ENCODE data around the gene COL27A1. TPM values are rescaled to one million over a fixed set of nuclear protein-coding genes. Genes with fewer than 3 reads are reported as not detected.

The COL27A1 gene
- total and polyA plus RNA-seq, 2 donors (not counting 1 experiment from before 2014, with no cell fraction given), result 0.16 to 0.27 TPM

DNA sequence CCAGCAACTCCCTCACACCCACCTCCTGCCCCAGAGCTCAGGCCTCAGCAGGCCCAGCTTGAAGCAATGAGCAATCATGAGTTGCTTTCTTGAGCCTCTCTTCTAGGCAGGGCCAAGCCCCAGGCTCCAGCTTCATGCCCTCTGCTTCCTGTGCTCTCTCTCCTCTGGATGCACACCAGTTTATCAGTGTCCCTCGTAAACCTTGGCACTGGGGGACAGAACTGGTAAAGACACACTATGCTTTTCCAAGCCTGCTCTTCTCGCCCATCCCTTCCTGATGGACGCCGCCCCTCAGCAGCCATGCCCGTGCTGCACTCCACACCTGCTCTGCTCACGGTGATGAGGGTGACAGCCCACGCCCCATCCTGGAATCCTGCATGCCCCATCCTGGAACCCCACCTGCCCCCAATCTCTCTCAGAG lies 118.1 kb downstream of the COL27A1 start:
- Mint-ChIP-seq H3K9me3 (ENCODE audit: insufficient read depth) (no peaks in the 10 kb centered on the region), H3K27ac (no peak overlapping the region), H3K4me3 (no peak overlapping the region), H3K27me3 (peaks cover 16% of the 10 kb centered on the region), H3K4me1 (no peaks in the 10 kb centered on the region)
- Histone ChIP-seq H3K4me1 (ENCODE audit: control insufficient read depth in 2 of 2, insufficient read depth in 2 of 2, low read length in 2 of 2) (no peaks in the 10 kb centered on the region), H3K9ac (ENCODE audit: low read length) (no peak overlapping the region), H3K27me3 (replicated peaks in 1 of 4; ENCODE audit: control extremely low read depth in 1 of 4, control insufficient read depth in 3 of 4, insufficient read depth in 4 of 4, low read length in 3 of 4) (no peaks in the 10 kb centered on the region), H2AFZ (ENCODE audit: insufficient read depth, low read depth, low read length, poor library complexity, severe bottlenecking) (no peak overlapping the region), H3K79me2 (ENCODE audit: control insufficient read depth, insufficient read depth, low read length) (no peaks in the 10 kb centered on the region), H3K36me3 (replicated peaks in 1 of 2; ENCODE audit: control extremely low read depth in 1 of 2, control insufficient read depth in 1 of 2, extremely low read depth in 1 of 2, insufficient read depth in 2 of 2, low read length in 1 of 2) (no peaks in the 10 kb centered on the region), H3K4me2 (replicated peaks; ENCODE audit: low read depth, low read length, poor library complexity, severe bottlenecking) (no peak overlapping the region), H3K9me3 (ENCODE audit: control extremely low read depth in 1 of 3, control insufficient read depth in 2 of 3, insufficient read depth in 1 of 3, low read length in 2 of 3) (no peaks in the 10 kb centered on the region), H4K20me1 (ENCODE audit: control insufficient read depth, insufficient read depth, low read length, poor library complexity, severe bottlenecking) (no peaks in the 10 kb centered on the region), H3K27ac (ENCODE audit: low read length in 2 of 2) (no peak overlapping the region), H3K4me3 (ENCODE audit: control extremely low read depth in 1 of 5, extremely low read depth in 1 of 5, insufficient read depth in 1 of 5, low read depth in 2 of 5, low read length in 4 of 5) (no peak overlapping the region)
- TF ChIP-seq, protein P1, sequence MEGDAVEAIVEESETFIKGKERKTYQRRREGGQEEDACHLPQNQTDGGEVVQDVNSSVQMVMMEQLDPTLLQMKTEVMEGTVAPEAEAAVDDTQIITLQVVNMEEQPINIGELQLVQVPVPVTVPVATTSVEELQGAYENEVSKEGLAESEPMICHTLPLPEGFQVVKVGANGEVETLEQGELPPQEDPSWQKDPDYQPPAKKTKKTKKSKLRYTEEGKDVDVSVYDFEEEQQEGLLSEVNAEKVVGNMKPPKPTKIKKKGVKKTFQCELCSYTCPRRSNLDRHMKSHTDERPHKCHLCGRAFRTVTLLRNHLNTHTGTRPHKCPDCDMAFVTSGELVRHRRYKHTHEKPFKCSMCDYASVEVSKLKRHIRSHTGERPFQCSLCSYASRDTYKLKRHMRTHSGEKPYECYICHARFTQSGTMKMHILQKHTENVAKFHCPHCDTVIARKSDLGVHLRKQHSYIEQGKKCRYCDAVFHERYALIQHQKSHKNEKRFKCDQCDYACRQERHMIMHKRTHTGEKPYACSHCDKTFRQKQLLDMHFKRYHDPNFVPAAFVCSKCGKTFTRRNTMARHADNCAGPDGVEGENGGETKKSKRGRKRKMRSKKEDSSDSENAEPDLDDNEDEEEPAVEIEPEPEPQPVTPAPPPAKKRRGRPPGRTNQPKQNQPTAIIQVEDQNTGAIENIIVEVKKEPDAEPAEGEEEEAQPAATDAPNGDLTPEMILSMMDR (IDR thresholded peaks at IDR 0.05), result no peak
- no peak for TF ChIP-seq EZH2 (IDR thresholded peaks at IDR 0.05; ENCODE audit: borderline replicate concordance, insufficient read depth, low read depth, low read length, poor library complexity, severe bottlenecking)
- ChIA-PET CTCF (interaction anchor here (0.7 kb wide), 1 partner anchor 10 kb away, joined by 4 read pairs; no protein-coding TSS in a partner anchor), POLR2A (no interaction called here)
- DNase-seq (no peak), ATAC-seq (ENCODE audit: low read depth) (no peak)
- WGBS (ENCODE audit: insufficient coverage), result 94% methylated on average over 7 of the region's 7 CpGs
- intact Hi-C loops (cut with micrococcal nuclease), result no loop called here

DNA sequence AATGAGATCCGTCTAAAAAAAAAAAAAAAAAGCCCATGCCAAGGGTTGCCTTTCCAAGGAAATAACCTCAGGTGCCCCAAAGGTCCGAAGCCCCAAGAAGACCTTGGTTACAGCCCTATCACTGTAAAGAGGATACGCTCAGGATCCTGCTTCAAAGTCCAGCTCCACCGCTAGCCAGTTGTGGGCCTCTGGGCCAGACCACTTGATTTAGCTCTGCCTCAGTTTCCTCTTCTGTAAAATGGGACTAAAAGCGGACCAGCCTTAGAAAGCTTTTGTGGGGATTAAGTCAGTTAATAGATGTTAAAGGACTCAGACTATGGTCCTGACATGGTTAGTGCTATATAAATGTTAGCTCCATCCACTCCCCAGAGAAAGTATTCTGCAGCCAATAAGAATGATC lies 118.9 kb downstream of the COL27A1 start:
- H3K27me3 Mint-ChIP-seq, result peaks cover 16% of the 10 kb centered on the region
- H4K20me1 ChIP-seq (ENCODE audit: control insufficient read depth, insufficient read depth, low read length, poor library complexity, severe bottlenecking), result no peaks in the 10 kb centered on the region
- no peak overlapping the region for H3K4me2 ChIP-seq (replicated peaks; ENCODE audit: low read depth, low read length, poor library complexity, severe bottlenecking)
- no peaks in the 10 kb centered on the region for H3K9me3 Mint-ChIP-seq (ENCODE audit: insufficient read depth)
- 93% methylated on average over 5 of the region's 5 CpGs for WGBS (ENCODE audit: insufficient coverage)
- no peak overlapping the region for H3K27ac Mint-ChIP-seq
- H3K4me3 ChIP-seq (ENCODE audit: control extremely low read depth in 1 of 5, extremely low read depth in 1 of 5, insufficient read depth in 1 of 5, low read depth in 2 of 5, low read length in 4 of 5), result no peak overlapping the region
- no peaks in the 10 kb centered on the region for H3K79me2 ChIP-seq (ENCODE audit: control insufficient read depth, insufficient read depth, low read length)
- DNase-seq (no peak), ATAC-seq (ENCODE audit: low read depth) (no peak)
- H3K4me1 ChIP-seq (ENCODE audit: control insufficient read depth in 2 of 2, insufficient read depth in 2 of 2, low read length in 2 of 2), result no peaks in the 10 kb centered on the region
- no peak for TF ChIP-seq EZH2 (IDR thresholded peaks at IDR 0.05; ENCODE audit: borderline replicate concordance, insufficient read depth, low read depth, low read length, poor library complexity, severe bottlenecking)
- TF ChIP-seq, protein P1 (IDR thresholded peaks at IDR 0.05), result no peak
- no peak overlapping the region for H3K27ac ChIP-seq (ENCODE audit: low read length in 2 of 2)
- no peaks in the 10 kb centered on the region for H3K9me3 ChIP-seq (ENCODE audit: control extremely low read depth in 1 of 3, control insufficient read depth in 2 of 3, insufficient read depth in 1 of 3, low read length in 2 of 3)
- H3K27me3 ChIP-seq (replicated peaks in 1 of 4; ENCODE audit: control extremely low read depth in 1 of 4, control insufficient read depth in 3 of 4, insufficient read depth in 4 of 4, low read length in 3 of 4), result no peaks in the 10 kb centered on the region
- H3K4me1 Mint-ChIP-seq, result no peaks in the 10 kb centered on the region
- CTCF ChIA-PET, result interaction anchor here (0.7 kb wide), 1 partner anchor 10 kb away, joined by 4 read pairs; no protein-coding TSS in a partner anchor
- no peak overlapping the region for H3K9ac ChIP-seq (ENCODE audit: low read length)
- no peak overlapping the region for H2AFZ ChIP-seq (ENCODE audit: insufficient read depth, low read depth, low read length, poor library complexity, severe bottlenecking)
- no peaks in the 10 kb centered on the region for H3K36me3 ChIP-seq (replicated peaks in 1 of 2; ENCODE audit: control extremely low read depth in 1 of 2, control insufficient read depth in 1 of 2, extremely low read depth in 1 of 2, insufficient read depth in 2 of 2, low read length in 1 of 2)
- intact Hi-C loops (cut with micrococcal nuclease), result no loop called here
- H3K4me3 Mint-ChIP-seq, result no peak overlapping the region
- POLR2A ChIA-PET, result no interaction called here
